GM12878 (cell line): ENCODE measurements around the gene TBC1D10A. TPM values are rescaled to one million over a fixed set of nuclear protein-coding genes. Genes with fewer than 3 reads are reported as not detected.
A peak's percentile ranks its signal among the peaks of the same experiment; 100 is the strongest.

Experiments used
- BCL3 ChIP-seq: IDR thresholded peaks from 2 replicates; pipeline ENCODE4 v1.6.1; 2011; ENCODE audit warnings: borderline replicate concordance, low read depth, mild to moderate bottlenecking, moderate library complexity, low read length; ENCODE audit not compliant: insufficient read depth, poor library complexity, severe bottlenecking
- EP300 ChIP-seq, 2 experiments: fragments of 150-350 bp in 1 of 2; IDR thresholded peaks; 2 replicates each; pipeline ENCODE4 v1.6.1; 2011 to 2012; ENCODE audit warnings: low read depth in 2 of 2, low read length in 2 of 2, borderline replicate concordance in 1 of 2, improper control_type of control experiment in 1 of 2, inconsistent platforms in 1 of 2; ENCODE audit not compliant: control insufficient read depth in 1 of 2
- HDGF ChIP-seq: fragments of 450-650 bp; IDR thresholded peaks from 2 replicates; pipeline ENCODE4 v1.6.1; 2016; ENCODE audit warnings: antibody characterized with exemption
- IRF4 ChIP-seq: IDR thresholded peaks from 2 replicates; pipeline ENCODE4 v1.6.1; 2011; ENCODE audit warnings: low read depth, low read length
- KDM1A ChIP-seq: fragments of 200-600 bp; sonication (generic); IDR thresholded peaks from 2 replicates; pipeline ENCODE4 v1.6.1; 2016; ENCODE audit warnings: borderline replicate concordance
- MXI1 ChIP-seq: fragments of 150-350 bp; IDR thresholded peaks from 2 replicates; pipeline ENCODE4 v1.6.1; 2011; ENCODE audit warnings: low read depth, mild to moderate bottlenecking, inconsistent platforms, low read length, improper control_type of control experiment
- MYB ChIP-seq: fragments of 150-350 bp; IDR thresholded peaks from 2 replicates; pipeline ENCODE4 v1.6.1; 2014; ENCODE audit warnings: mild to moderate bottlenecking, low read depth, low read length, borderline replicate concordance
- PAX5 ChIP-seq: IDR thresholded peaks from 2 replicates; pipeline ENCODE4 v1.6.1; 2011; ENCODE audit warnings: low read depth, low read length, borderline replicate concordance
- PRDM15 ChIP-seq: fragments of 450-650 bp; formaldehyde crosslinking; IDR thresholded peaks from 2 replicates; pipeline ENCODE4 v1.4.0; 2020; ENCODE audit warnings: mild to moderate bottlenecking, moderate library complexity
- RCOR1 ChIP-seq: conservative IDR thresholded peaks from 2 replicates; pipeline ENCODE4 v1.6.1; 2012; ENCODE audit warnings: low read depth, low read length, improper control_type of control experiment
- SRF ChIP-seq, 2 experiments: IDR thresholded peaks; 2 replicates each; pipeline ENCODE4 v1.6.1; 2011; ENCODE audit warnings: low read depth in 2 of 2, low read length in 2 of 2, mild to moderate bottlenecking in 1 of 2, moderate library complexity in 1 of 2
- TCF7 ChIP-seq: IDR thresholded peaks from 2 replicates; pipeline ENCODE4 v1.6.1; 2014; ENCODE audit warnings: antibody characterized with exemption, borderline replicate concordance
- ZBTB40 ChIP-seq: fragments of 450-650 bp; IDR thresholded peaks from 2 replicates; pipeline ENCODE4 v1.6.1; 2016; ENCODE audit warnings: mild to moderate bottlenecking, moderate library complexity, borderline replicate concordance
- ZNF24 ChIP-seq: fragments of 450-650 bp; IDR thresholded peaks from 2 replicates; pipeline ENCODE4 v1.6.1; 2017; ENCODE audit warnings: antibody characterized with exemption, mild to moderate bottlenecking
- polyA plus RNA-seq, 11 experiments: library from polyadenylated mRNA; depleted of rRNA in 4 of 11; unstranded in 6 of 11; stranded (reverse) in 5 of 11; fragments of >200 nt; fragmentation: Nextera tagmentation in 4 of 11; fragmentation: Illumina TruSeq in 1 of 11; extraction: Ambion mirVana in 4 of 11; extraction: Trizol in 1 of 11; gene quantifications; 1 replicate in 1 of 11; 2 replicates in 10 of 11; pipeline versions ENCODE4 v1.2.1 to v1.2.3, GENCODE V29; 2011 to 2016; ENCODE audit warnings: inconsistent platforms in 2 of 11, missing spikeins in 2 of 11, low read depth in 1 of 11
- total RNA-seq, 4 experiments: library from RNA; depleted of rRNA in 3 of 4; stranded (reverse); fragments of >200 nt in 3 of 4; fragmentation: Illumina TruSeq in 1 of 4; extraction: Trizol in 1 of 4; gene quantifications; 2 replicates each; pipeline versions ENCODE4 v1.2.1 to v1.2.3, GENCODE V29; 2013 to 2021
- TF ChIP-seq, protein P1 (sequence below): fragments of 450-650 bp; conservative IDR thresholded peaks from 2 replicates; pipeline ENCODE4 v1.6.1; 2017; ENCODE audit warnings: mild to moderate bottlenecking, moderate library complexity
- TF ChIP-seq, protein P2 (sequence below): fragments of 450-650 bp; IDR thresholded peaks from 2 replicates; pipeline ENCODE4 v1.6.1; 2014; ENCODE audit warnings: mild to moderate bottlenecking

Gene TBC1D10A
- total and polyA plus RNA-seq, 10 of the 15 experiments (the other 5 are each of a cell fraction or from before 2014, with no cell fraction given) = 0.27 to 25.7 (median 15.3) TPM

GRCh38 chr22:30356449-30357235, 29.9 kb upstream of the TBC1D10A start, which contains the start of the genes CCDC157 and SF3A1 (continued):
- TF ChIP-seq PRDM15 (CRISPR knock-in tag) = no peak
- peak in 1 of 2 experiments; percentile 61; a peak in 1 of 4 replicates for TF ChIP-seq SRF (IDR thresholded peaks at IDR 0.05; ENCODE audit: low read depth in 2 of 2, low read length in 2 of 2)
- no peak for TF ChIP-seq HDGF
- peak; percentile 62; the same call in 1 of the 2 replicates for TF ChIP-seq IRF4
- TF ChIP-seq BCL3 = no peak
- TF ChIP-seq MYB = no peak
- TF ChIP-seq EP300 (IDR thresholded peaks at IDR 0.05; ENCODE audit: borderline replicate concordance in 1 of 2, control insufficient read depth in 1 of 2, low read depth in 2 of 2, low read length in 2 of 2) = 0 out of 4 replicates have a peak, but pooled peaks of 1 of the 2 experiments have one; percentile 20
- TF ChIP-seq PAX5 = no peak
- TF ChIP-seq, protein P1, sequence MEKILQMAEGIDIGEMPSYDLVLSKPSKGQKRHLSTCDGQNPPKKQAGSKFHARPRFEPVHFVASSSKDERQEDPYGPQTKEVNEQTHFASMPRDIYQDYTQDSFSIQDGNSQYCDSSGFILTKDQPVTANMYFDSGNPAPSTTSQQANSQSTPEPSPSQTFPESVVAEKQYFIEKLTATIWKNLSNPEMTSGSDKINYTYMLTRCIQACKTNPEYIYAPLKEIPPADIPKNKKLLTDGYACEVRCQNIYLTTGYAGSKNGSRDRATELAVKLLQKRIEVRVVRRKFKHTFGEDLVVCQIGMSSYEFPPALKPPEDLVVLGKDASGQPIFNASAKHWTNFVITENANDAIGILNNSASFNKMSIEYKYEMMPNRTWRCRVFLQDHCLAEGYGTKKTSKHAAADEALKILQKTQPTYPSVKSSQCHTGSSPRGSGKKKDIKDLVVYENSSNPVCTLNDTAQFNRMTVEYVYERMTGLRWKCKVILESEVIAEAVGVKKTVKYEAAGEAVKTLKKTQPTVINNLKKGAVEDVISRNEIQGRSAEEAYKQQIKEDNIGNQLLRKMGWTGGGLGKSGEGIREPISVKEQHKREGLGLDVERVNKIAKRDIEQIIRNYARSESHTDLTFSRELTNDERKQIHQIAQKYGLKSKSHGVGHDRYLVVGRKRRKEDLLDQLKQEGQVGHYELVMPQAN = peak; percentile 98
- peak; percentile 96 for TF ChIP-seq MXI1
- no peak for TF ChIP-seq RCOR1
- TF ChIP-seq ZBTB40 = peak; percentile 84
- no peak for TF ChIP-seq TCF7
- TF ChIP-seq KDM1A = no peak
- TF ChIP-seq, protein P2, sequence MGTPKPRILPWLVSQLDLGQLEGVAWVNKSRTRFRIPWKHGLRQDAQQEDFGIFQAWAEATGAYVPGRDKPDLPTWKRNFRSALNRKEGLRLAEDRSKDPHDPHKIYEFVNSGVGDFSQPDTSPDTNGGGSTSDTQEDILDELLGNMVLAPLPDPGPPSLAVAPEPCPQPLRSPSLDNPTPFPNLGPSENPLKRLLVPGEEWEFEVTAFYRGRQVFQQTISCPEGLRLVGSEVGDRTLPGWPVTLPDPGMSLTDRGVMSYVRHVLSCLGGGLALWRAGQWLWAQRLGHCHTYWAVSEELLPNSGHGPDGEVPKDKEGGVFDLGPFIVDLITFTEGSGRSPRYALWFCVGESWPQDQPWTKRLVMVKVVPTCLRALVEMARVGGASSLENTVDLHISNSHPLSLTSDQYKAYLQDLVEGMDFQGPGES = no peak
- no peak for TF ChIP-seq ZNF24
